A549 (cell line): ENCODE results near the gene KCNMA1. TPM values are rescaled to one million over a fixed set of nuclear protein-coding genes. Genes with fewer than 3 reads are reported as not detected.

Experiments used
- ATAC-seq, 2 experiments: fragments of 200-7000 bp in 1 of 2; fragments of >200 bp in 1 of 2; cut with Nextera tagmentation in 1 of 2; cut with Tn5 transposase in 1 of 2; 3 replicates each; pipeline versions ENCODE4 v1.8.0 to v1.9.1; 2018 to 2020; ENCODE audit warnings: mild to moderate bottlenecking in 1 of 2, moderate library complexity in 1 of 2
- CTCF ChIA-PET: fragments of 300-600 bp; sonication (Branson Sonifier 250); formaldehyde crosslinking; extraction: SDS; loops from one replicate; lab custom pipeline; 2021; ENCODE audit warnings: antibody characterized with exemption, inconsistent platforms; lab: Yijun Ruan, JAX
- POLR2A ChIA-PET: fragments of 350-600 bp; formaldehyde crosslinking; extraction: SDS; loops from one replicate; lab custom pipeline; 2021; ENCODE audit warnings: antibody characterized with exemption, inconsistent platforms; lab: Yijun Ruan, JAX
- DNase-seq, 2 experiments: peaks; one replicate each; pipeline versions ENCODE4 v3.0.0 to v3.0.0-alpha.2; 2011 to 2016; ENCODE audit warnings: low read depth in 1 of 2, low spot score in 1 of 2
- FAIRE-seq: peaks from 2 replicates; lab custom pipeline; 2011; peaks lifted over from hg19 to GRCh38; lab: Jason Lieb, UNC
- H3K27ac ChIP-seq, 2 experiments: fragments of >200 bp; sonication (Bioruptor Twin); formaldehyde crosslinking; 3 replicates each; pipeline ENCODE4 v1.5.1; 2016 to 2017
- H3K4me1 ChIP-seq: fragments of >200 bp; sonication (Bioruptor Twin); formaldehyde crosslinking; 3 replicates; pipeline ENCODE4 v1.6.1; 2016
- H3K4me2 ChIP-seq: fragments of >200 bp; sonication (Bioruptor Twin); formaldehyde crosslinking; 3 replicates; pipeline ENCODE4 v1.6.1; 2016
- H3K4me3 ChIP-seq: fragments of >200 bp; sonication (Bioruptor Twin); formaldehyde crosslinking; 3 replicates; pipeline ENCODE4 v1.5.1; 2016
- H3K9me3 ChIP-seq: fragments of >200 bp; sonication (Bioruptor Twin); formaldehyde crosslinking; 3 replicates; pipeline ENCODE4 v1.6.1; 2016
- ATOH8 ChIP-seq: fragments of 250-450 bp; sonication (Bioruptor Pico); IDR thresholded peaks from 2 replicates; pipeline ENCODE4 v1.5.0; 2020; ENCODE audit warnings: low read depth, mild to moderate bottlenecking, moderate library complexity
- BCL3 ChIP-seq: fragments of >200 bp; sonication (Bioruptor Twin); formaldehyde crosslinking; IDR thresholded peaks from 3 replicates; pipeline ENCODE4 v1.6.1; 2016
- BHLHE40 ChIP-seq: IDR thresholded peaks from 2 replicates; pipeline ENCODE4 v1.6.1; 2012; ENCODE audit warnings: low read depth, low read length, inconsistent platforms
- CBX2 ChIP-seq: fragments of 200-600 bp; sonication (generic); IDR thresholded peaks from 2 replicates; pipeline ENCODE4 v1.6.1; 2016; ENCODE audit warnings: low read depth, mild to moderate bottlenecking, borderline replicate concordance
- EHF ChIP-seq: fragments of 250-450 bp; sonication (Bioruptor Pico); IDR thresholded peaks from 2 replicates; pipeline ENCODE4 v1.5.0; 2020; ENCODE audit warnings: mild to moderate bottlenecking
- EP300 ChIP-seq, 2 experiments: fragments of >200 bp; sonication (Bioruptor Twin); formaldehyde crosslinking; IDR thresholded peaks; 2 replicates in 1 of 2; 3 replicates in 1 of 2; pipeline ENCODE4 v1.6.1; 2016 to 2017
- ESRRA ChIP-seq: fragments of 150-350 bp; IDR thresholded peaks from 2 replicates; pipeline ENCODE4 v1.6.1; 2014; ENCODE audit warnings: mild to moderate bottlenecking, low read length, borderline replicate concordance
- FOXS1 ChIP-seq: fragments of 250-450 bp; sonication (Bioruptor Pico); IDR thresholded peaks from 2 replicates; pipeline ENCODE4 v1.5.0; 2020; ENCODE audit warnings: mild to moderate bottlenecking, moderate library complexity
- GATA3 ChIP-seq: IDR thresholded peaks from 2 replicates; pipeline ENCODE4 v1.6.1; 2012; ENCODE audit warnings: borderline replicate concordance
- HDAC2 ChIP-seq: fragments of 200-600 bp; sonication (generic); IDR thresholded peaks from 2 replicates; pipeline ENCODE4 v1.6.1; 2016
- HEYL ChIP-seq: fragments of 250-450 bp; sonication (Bioruptor Pico); IDR thresholded peaks from 2 replicates; pipeline ENCODE4 v1.8.0; 2021; ENCODE audit warnings: mild to moderate bottlenecking, moderate library complexity
- HOXB13 ChIP-seq: fragments of 250-450 bp; sonication (Bioruptor Pico); IDR thresholded peaks from 2 replicates; pipeline ENCODE4 v1.5.0; 2020; ENCODE audit warnings: low read depth, mild to moderate bottlenecking, moderate library complexity
- HOXB5 ChIP-seq: fragments of 250-450 bp; sonication (Bioruptor Pico); IDR thresholded peaks from 2 replicates; pipeline ENCODE4 v1.5.0; 2020; ENCODE audit warnings: mild to moderate bottlenecking, moderate library complexity
- JUNB ChIP-seq: fragments of >200 bp; sonication (Bioruptor Twin); formaldehyde crosslinking; IDR thresholded peaks from 2 replicates; pipeline ENCODE4 v1.6.1; 2016
- KDM1A ChIP-seq: fragments of 200-600 bp; sonication (generic); IDR thresholded peaks from 2 replicates; pipeline ENCODE4 v1.6.1; 2016; ENCODE audit warnings: low read depth, mild to moderate bottlenecking
- MAFK ChIP-seq: fragments of 450-650 bp; IDR thresholded peaks from 2 replicates; pipeline ENCODE4 v1.6.1; 2014; ENCODE audit not compliant: partially characterized antibody
- MAX ChIP-seq: IDR thresholded peaks from 2 replicates; pipeline ENCODE4 v1.6.1; 2012
- MAZ ChIP-seq: fragments of 150-350 bp; IDR thresholded peaks from 2 replicates; pipeline ENCODE4 v1.6.1; 2014; ENCODE audit warnings: antibody characterized with exemption, low read depth, low read length, borderline replicate concordance
- NFE2L2 ChIP-seq: fragments of 150-350 bp; conservative IDR thresholded peaks from 2 replicates; pipeline ENCODE4 v1.6.1; 2014; ENCODE audit warnings: low read length
- NPAS2 ChIP-seq: fragments of 250-450 bp; sonication (Bioruptor Pico); IDR thresholded peaks from 2 replicates; pipeline ENCODE4 v1.8.0; 2022; ENCODE audit warnings: mild to moderate bottlenecking, moderate library complexity, borderline replicate concordance
- PHF8 ChIP-seq: fragments of 200-600 bp; sonication (generic); IDR thresholded peaks from 2 replicates; pipeline ENCODE4 v1.6.1; 2016; ENCODE audit warnings: low read depth, mild to moderate bottlenecking, antibody characterized with exemption, moderate library complexity, borderline replicate concordance
- POLR2AphosphoS2 ChIP-seq: conservative IDR thresholded peaks from 2 replicates; pipeline ENCODE4 v1.6.1; 2012; ENCODE audit warnings: low read length, improper control_type of control experiment, inconsistent platforms
- RFX5 ChIP-seq: fragments of 450-650 bp; IDR thresholded peaks from 2 replicates; pipeline ENCODE4 v1.7.1; 2014; ENCODE audit warnings: antibody characterized with exemption, mild to moderate bottlenecking, moderate library complexity
- RNF2 ChIP-seq: fragments of 200-600 bp; sonication (generic); IDR thresholded peaks from 2 replicates; pipeline ENCODE4 v1.6.1; 2016; ENCODE audit warnings: low read depth, mild to moderate bottlenecking, antibody characterized with exemption, moderate library complexity, borderline replicate concordance
- SREBF2 ChIP-seq: fragments of 450-650 bp; IDR thresholded peaks from 2 replicates; pipeline ENCODE4 v1.6.1; 2014; ENCODE audit warnings: mild to moderate bottlenecking, moderate library complexity
- TFCP2L1 ChIP-seq: fragments of 250-450 bp; sonication (Bioruptor Pico); IDR thresholded peaks from 2 replicates; pipeline ENCODE4 v1.5.0; 2021; ENCODE audit warnings: mild to moderate bottlenecking
- USF2 ChIP-seq: fragments of 450-650 bp; IDR thresholded peaks from 2 replicates; pipeline ENCODE4 v1.6.1; 2014; ENCODE audit warnings: antibody characterized with exemption
- ZNF302 ChIP-seq: fragments of 250-450 bp; sonication (Bioruptor Pico); IDR thresholded peaks from 2 replicates; pipeline ENCODE4 v1.9.0; 2021; ENCODE audit warnings: inconsistent platforms, mild to moderate bottlenecking, moderate library complexity
- ZSCAN20 ChIP-seq: fragments of 250-450 bp; sonication (Bioruptor Pico); IDR thresholded peaks from 2 replicates; pipeline ENCODE4 v1.8.0; 2022; ENCODE audit warnings: mild to moderate bottlenecking, moderate library complexity
- WGBS: methylation state at CpG from one replicate; pipeline ENCODE4 v1.1.6; 2017; ENCODE audit errors: missing lambda C conversion rate; 5-methylcytosine and 5-hydroxymethylcytosine counted together
- polyA plus RNA-seq, 4 experiments: library from polyadenylated mRNA; depleted of rRNA in 3 of 4; stranded (reverse); fragments of >200 nt; fragmentation: RNase III in 1 of 4; extraction: RNeasy Plus Mini Kit Qiagen cat#74134 plus additional on column Dnase treatment in 1 of 4; gene quantifications; 2 replicates in 3 of 4; 3 replicates in 1 of 4; pipeline ENCODE4 v1.2.3, GENCODE V29; 2011 to 2017

The KCNMA1 gene
- polyA plus RNA-seq, 2 of the 4 experiments (the other 2 are of a cell fraction): 14.9 to 30.6 TPM

GRCh38 chr10:77214799-77215198 is 422.8 kb downstream of the KCNMA1 start (continued):
- TF ChIP-seq FOXS1: no peak

- Histone ChIP-seq H3K4me3 (no peak overlapping the region), H3K4me2 (no peak overlapping the region), H3K9me3 (0 out of 3 replicates have a peak, but pooled peaks cover 2% of the 10 kb centered on the region), H3K4me1 (no peaks in the 10 kb centered on the region), H3K27ac (no peak overlapping the region)
- 89% methylated on average over 5 of the region's 5 CpGs for WGBS
- TF ChIP-seq MAZ (no peak), CBX2 (no peak), NFE2L2 (no peak), PHF8 (no peak), EP300 (IDR thresholded peaks at IDR 0.05) (no peak), BHLHE40 (no peak), EHF (CRISPR knock-in tag) (no peak), MAX (no peak), TFCP2L1 (no peak), ZSCAN20 (CRISPR knock-in tag) (no peak), ATOH8 (CRISPR knock-in tag) (no peak), HEYL (CRISPR knock-in tag) (no peak), HOXB5 (no peak)
- no peak for FAIRE-seq
- DNase-seq: no peak
- ChIA-PET CTCF (no interaction called here), POLR2A (no interaction called here)
- ATAC-seq: no peak
Measured at GRCh38 chr10:77212632-77213031, 425.0 kb downstream of the KCNMA1 start.

- Histone ChIP-seq H3K9me3 (0 out of 3 replicates have a peak, but pooled peaks cover 2% of the 10 kb centered on the region), H3K4me2 (no peak overlapping the region), H3K27ac (no peak overlapping the region), H3K4me3 (no peak overlapping the region), H3K4me1 (no peaks in the 10 kb centered on the region)
- FAIRE-seq: peak; percentile 46
- TF ChIP-seq ESRRA: no peak
- TF ChIP-seq, all 56 proteins: peak for 0
- DNase-seq (no peak), ATAC-seq (no peak)
- POLR2A ChIA-PET: no interaction called here
- CTCF ChIA-PET: interaction anchor here (1.4 to 1.5 kb wide), 2 partner anchors 8 to 12 kb away, joined by 3 read pairs; no protein-coding TSS in a partner anchor
Measured at GRCh38 chr10:77210645-77211044, 427.0 kb downstream of the KCNMA1 start.

- H3K27ac ChIP-seq: no peak overlapping the region
- no peak for TF ChIP-seq USF2
- no peak for TF ChIP-seq RNF2
- no peak for TF ChIP-seq SREBF2
- no peak for TF ChIP-seq HOXB13 (CRISPR knock-in tag)
- no peak for TF ChIP-seq POLR2AphosphoS2
- no peak for TF ChIP-seq GATA3
- TF ChIP-seq HEYL (CRISPR knock-in tag): no peak
- no peak for TF ChIP-seq ZNF302 (CRISPR knock-in tag)
- TF ChIP-seq JUNB: no peak
- no peak for TF ChIP-seq RFX5
- no peak for TF ChIP-seq KDM1A
- TF ChIP-seq NPAS2 (CRISPR knock-in tag): no peak
- TF ChIP-seq BCL3: no peak
- no peak for TF ChIP-seq HDAC2
- no peak for TF ChIP-seq MAFK
- TF ChIP-seq ESRRA: no peak
- no peak overlapping the region for H3K4me2 ChIP-seq
- FAIRE-seq (no peak), ATAC-seq (no peak), DNase-seq (no peak)
- 0 out of 3 replicates have a peak, but pooled peaks cover 7% of the 10 kb centered on the region for H3K9me3 ChIP-seq
- no peak overlapping the region for H3K4me3 ChIP-seq
- 68% methylated on average over 2 of the region's 2 CpGs for WGBS
- POLR2A ChIA-PET: no interaction called here
- CTCF ChIA-PET: interaction anchor here (0.8 to 1.9 kb wide), 5 partner anchors 35 to 502 kb away, joined by 3 to 5 read pairs (median 3); no protein-coding TSS in a partner anchor
- H3K4me1 ChIP-seq: no peaks in the 10 kb centered on the region
Measured at GRCh38 chr10:77208684-77209256, 428.8 kb downstream of the KCNMA1 start.
